PC-9 (cell line): ENCODE results near the gene OPN4. TPM values are rescaled to one million over a fixed set of nuclear protein-coding genes. Genes with fewer than 3 reads are reported as not detected.

Experiments used
- BruUV-seq: library from RNA; stranded (reverse); fragments of 400-500 nt; replicated peaks from 2 replicates; lab custom pipeline; 2021; lab: Mats Ljungman, UMichigan
- CTCF ChIA-PET: fragments of 300-600 bp; sonication (Branson Sonifier 250); formaldehyde crosslinking; loops from one replicate; lab custom pipeline; 2022; ENCODE audit warnings: antibody characterized with exemption; lab: Charles Lee
- POLR2A ChIA-PET: fragments of 300-600 bp; sonication (Branson Sonifier 250); formaldehyde crosslinking; loops from one replicate; lab custom pipeline; 2022; ENCODE audit warnings: antibody characterized with exemption; ENCODE audit not compliant: unreplicated experiment; lab: Charles Lee
- DNase-seq, 2 experiments: peaks; one replicate each; pipeline versions ENCODE4 v3.0.0 to v3.0.0-alpha.2; 2015 to 2022; ENCODE audit warnings: mixed read lengths in 1 of 2
- H2AFZ ChIP-seq: fragments of 200-600 bp; sonication (generic); 2 replicates; pipeline ENCODE4 v1.8.1; 2017; ENCODE audit warnings: antibody characterized with exemption
- H3F3A ChIP-seq: fragments of 200-600 bp; sonication (generic); 2 replicates; pipeline ENCODE4 v1.8.1; 2017; ENCODE audit warnings: antibody characterized with exemption, mild to moderate bottlenecking, low read depth; ENCODE audit not compliant: insufficient read depth
- H3K27ac ChIP-seq: fragments of 200-600 bp; sonication (generic); 2 replicates; pipeline ENCODE4 v1.6.1; 2016; ENCODE audit warnings: mixed run types
- H3K27me3 ChIP-seq: fragments of 200-600 bp; sonication (generic); 2 replicates; pipeline ENCODE4 v1.6.1; 2016; ENCODE audit warnings: low read depth, mixed run types; ENCODE audit not compliant: insufficient read depth
- H3K36me3 ChIP-seq: fragments of 200-600 bp; sonication (generic); 2 replicates; pipeline ENCODE4 v1.6.1; 2016; ENCODE audit warnings: low read depth, mixed run types
- H3K4me1 ChIP-seq: fragments of 200-600 bp; sonication (generic); replicated peaks from 2 replicates; pipeline ENCODE4 v1.6.1; 2016; ENCODE audit warnings: mixed run types; ENCODE audit not compliant: insufficient read depth
- H3K4me2 ChIP-seq: fragments of 200-600 bp; sonication (generic); 2 replicates; pipeline ENCODE4 v1.6.1; 2017; ENCODE audit warnings: mixed run types
- H3K4me3 ChIP-seq: fragments of 200-600 bp; sonication (generic); 2 replicates; pipeline ENCODE4 v1.6.1; 2016; ENCODE audit warnings: mixed run types
- H3K79me2 ChIP-seq: fragments of 200-600 bp; sonication (generic); 2 replicates; pipeline ENCODE4 v1.6.1; 2017; ENCODE audit warnings: low read depth, mixed run types
- H3K9me2 ChIP-seq: fragments of 200-600 bp; sonication (generic); 2 replicates; pipeline ENCODE4 v1.8.1; 2017; ENCODE audit warnings: mild to moderate bottlenecking; ENCODE audit not compliant: insufficient read depth
- H3K9me3 ChIP-seq: fragments of 200-600 bp; sonication (generic); 2 replicates; pipeline ENCODE4 v1.8.1; 2016; ENCODE audit warnings: low read depth; ENCODE audit not compliant: insufficient read depth
- H4K20me1 ChIP-seq: fragments of 200-600 bp; sonication (generic); 2 replicates; pipeline ENCODE4 v1.8.1; 2017; ENCODE audit not compliant: insufficient read depth
- EZH2 ChIP-seq: fragments of 200-600 bp; sonication (generic); IDR thresholded peaks from 2 replicates; pipeline ENCODE4 v1.8.0; 2017; ENCODE audit warnings: antibody characterized with exemption, low read depth
- intact Hi-C: fragments of 100-400 bp; cut with micrococcal nuclease; formaldehyde crosslinking; loops from one replicate; pipeline ENCODE4 v1.10.0; 2022; ENCODE audit not compliant: unreplicated experiment
- total RNA-seq: library from RNA; stranded (reverse); gene quantifications from 2 replicates; pipeline ENCODE4 v1.2.3, GENCODE V29; 2021
- TF ChIP-seq, protein P1 (sequence below): fragments of 200-600 bp; sonication (generic); conservative IDR thresholded peaks from 2 replicates; pipeline ENCODE4 v1.6.1; 2017; ENCODE audit warnings: mixed run types, antibody characterized with exemption, mild to moderate bottlenecking, moderate library complexity

OPN4 gene
- total RNA-seq, 1 experiment from 2014 or later = 0.15 TPM

DNA sequence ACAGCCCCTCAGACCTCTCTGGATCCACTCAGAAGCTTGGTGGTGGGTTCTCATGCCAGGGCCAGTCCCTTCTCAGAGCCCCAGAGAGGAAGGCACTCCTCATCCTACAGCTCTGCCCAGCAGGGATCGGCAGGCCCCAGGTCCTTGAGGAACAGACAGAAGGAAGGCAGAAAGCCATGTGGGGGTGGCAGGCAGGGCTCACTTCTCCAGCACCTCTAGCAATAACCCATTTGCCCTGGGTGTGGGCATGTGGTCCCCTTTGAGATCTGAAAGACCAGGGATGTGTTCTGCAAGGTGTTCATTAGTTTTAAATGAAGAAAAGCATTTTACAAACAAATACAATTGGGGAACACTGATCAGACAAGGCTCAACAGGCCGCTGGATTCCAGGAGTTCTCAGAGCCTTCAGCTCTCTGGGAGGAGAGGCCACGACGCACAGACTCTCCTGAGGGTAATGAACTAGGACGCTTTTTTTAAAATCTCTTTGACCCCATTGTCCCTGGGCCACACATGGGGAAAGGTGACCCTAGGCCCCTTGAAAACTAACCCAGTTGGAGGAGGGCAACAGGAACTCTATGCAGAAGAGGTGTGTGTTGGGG, 54.5 kb downstream of the OPN4 start:
- intact Hi-C loops = no loop called here
- H3K27me3 ChIP-seq = no peaks in the 10 kb centered on the region
- TF ChIP-seq, protein P1, sequence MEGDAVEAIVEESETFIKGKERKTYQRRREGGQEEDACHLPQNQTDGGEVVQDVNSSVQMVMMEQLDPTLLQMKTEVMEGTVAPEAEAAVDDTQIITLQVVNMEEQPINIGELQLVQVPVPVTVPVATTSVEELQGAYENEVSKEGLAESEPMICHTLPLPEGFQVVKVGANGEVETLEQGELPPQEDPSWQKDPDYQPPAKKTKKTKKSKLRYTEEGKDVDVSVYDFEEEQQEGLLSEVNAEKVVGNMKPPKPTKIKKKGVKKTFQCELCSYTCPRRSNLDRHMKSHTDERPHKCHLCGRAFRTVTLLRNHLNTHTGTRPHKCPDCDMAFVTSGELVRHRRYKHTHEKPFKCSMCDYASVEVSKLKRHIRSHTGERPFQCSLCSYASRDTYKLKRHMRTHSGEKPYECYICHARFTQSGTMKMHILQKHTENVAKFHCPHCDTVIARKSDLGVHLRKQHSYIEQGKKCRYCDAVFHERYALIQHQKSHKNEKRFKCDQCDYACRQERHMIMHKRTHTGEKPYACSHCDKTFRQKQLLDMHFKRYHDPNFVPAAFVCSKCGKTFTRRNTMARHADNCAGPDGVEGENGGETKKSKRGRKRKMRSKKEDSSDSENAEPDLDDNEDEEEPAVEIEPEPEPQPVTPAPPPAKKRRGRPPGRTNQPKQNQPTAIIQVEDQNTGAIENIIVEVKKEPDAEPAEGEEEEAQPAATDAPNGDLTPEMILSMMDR = no peak
- TF ChIP-seq EZH2 = no peak
- BruUV-seq = TSS peak; percentile 11
- no peaks in the 10 kb centered on the region for H3K9me2 ChIP-seq
- no peak for DNase-seq
- H3F3A ChIP-seq = no peaks in the 10 kb centered on the region
- H3K4me1 ChIP-seq = no peaks in the 10 kb centered on the region
- no peak overlapping the region for H2AFZ ChIP-seq
- H3K4me2 ChIP-seq = no peak overlapping the region
- H3K4me3 ChIP-seq = no peak overlapping the region
- no peak overlapping the region for H3K27ac ChIP-seq
- POLR2A ChIA-PET = no interaction called here
- H4K20me1 ChIP-seq = no peaks in the 10 kb centered on the region
- CTCF ChIA-PET = no interaction called here
- H3K36me3 ChIP-seq = no peaks in the 10 kb centered on the region
- no peaks in the 10 kb centered on the region for H3K9me3 ChIP-seq
- H3K79me2 ChIP-seq = no peaks in the 10 kb centered on the region

DNA sequence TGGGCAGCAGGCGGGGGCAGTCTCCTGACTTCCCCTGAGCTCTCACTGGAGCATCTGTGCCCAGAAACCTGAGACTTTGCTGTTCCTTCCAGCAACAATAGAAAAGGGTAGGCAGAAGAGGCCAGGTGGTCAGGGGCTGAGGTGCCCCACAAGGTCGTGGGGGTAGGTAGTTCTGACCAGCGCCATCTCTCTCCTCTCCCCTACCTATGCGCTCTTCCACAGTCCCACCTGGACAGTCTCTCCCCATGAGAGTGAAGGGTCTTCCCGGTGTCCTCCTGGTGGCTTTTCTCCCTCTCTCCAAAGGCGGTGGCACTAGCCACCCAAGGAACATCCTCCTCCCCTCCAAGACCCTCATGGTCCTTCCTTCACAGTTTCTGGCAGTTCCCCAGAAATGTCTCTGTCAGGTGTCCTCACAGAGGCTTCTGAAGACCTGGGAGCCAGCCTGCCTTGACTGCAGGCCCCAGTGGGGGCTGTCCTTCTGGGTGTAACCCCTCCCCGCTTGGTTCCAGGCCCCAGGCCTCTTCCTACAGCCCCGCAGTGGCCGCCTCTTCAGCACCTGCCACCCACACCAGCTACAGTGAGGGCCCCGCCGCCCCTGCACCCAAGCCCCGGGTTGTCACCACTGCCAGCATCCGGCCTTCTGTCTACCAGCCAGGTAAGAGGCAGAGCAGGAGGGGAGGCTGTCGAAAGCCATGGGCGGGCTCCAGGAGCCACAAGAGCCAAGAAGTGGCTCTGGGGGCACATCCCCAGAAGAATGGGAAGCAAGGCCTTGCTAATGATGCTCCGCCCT, 55.2 kb downstream of the OPN4 start:
- H3F3A ChIP-seq = no peaks in the 10 kb centered on the region
- no peak overlapping the region for H3K27ac ChIP-seq
- no peaks in the 10 kb centered on the region for H3K36me3 ChIP-seq
- no peaks in the 10 kb centered on the region for H4K20me1 ChIP-seq
- no peak overlapping the region for H3K4me2 ChIP-seq
- H3K79me2 ChIP-seq = no peaks in the 10 kb centered on the region
- no peaks in the 10 kb centered on the region for H3K27me3 ChIP-seq
- ChIA-PET POLR2A (no interaction called here), CTCF (no interaction called here)
- TF ChIP-seq EZH2 = no peak
- TF ChIP-seq, protein P1 = no peak
- no peak for DNase-seq
- H3K9me3 ChIP-seq = no peaks in the 10 kb centered on the region
- H3K4me1 ChIP-seq = no peaks in the 10 kb centered on the region
- H3K4me3 ChIP-seq = no peak overlapping the region
- no peaks in the 10 kb centered on the region for H3K9me2 ChIP-seq
- H2AFZ ChIP-seq = no peak overlapping the region
- no TSS peak for BruUV-seq
- intact Hi-C loops = loop anchor here (5.0 to 10.0 kb wide), 3 partner anchors 48 to 253 kb away; partner anchors contain the start of gene BMPR1A

DNA sequence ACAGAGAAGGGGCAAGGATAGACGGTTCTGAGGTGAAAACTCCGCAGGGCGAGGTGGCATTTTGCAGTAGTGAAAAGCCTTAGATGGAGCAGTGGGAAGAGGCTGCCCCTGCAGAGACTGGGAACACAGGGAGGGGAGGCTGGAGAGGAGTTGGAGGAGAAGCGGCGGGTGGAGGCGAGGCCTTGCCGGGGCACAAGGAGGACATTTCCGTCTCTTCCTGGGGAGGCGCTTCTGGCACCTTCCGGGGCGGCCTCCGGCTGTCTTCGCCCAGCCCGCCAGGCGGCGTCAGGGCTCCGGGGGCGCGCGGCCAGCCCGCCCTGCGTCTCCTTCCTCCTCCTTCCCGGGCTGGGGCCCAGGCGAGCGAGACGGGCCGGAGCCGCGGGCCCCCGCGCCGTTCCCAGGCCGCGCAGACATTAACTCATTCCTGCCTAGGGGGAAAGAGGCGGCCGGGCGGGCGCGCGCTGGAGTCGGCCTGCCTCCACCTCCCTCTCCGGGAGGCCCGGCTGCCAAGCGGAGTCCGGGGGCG, 56.7 kb downstream of the OPN4 start:
- BruUV-seq = no TSS peak
- Histone ChIP-seq H4K20me1 (no peaks in the 10 kb centered on the region), H3K27ac (peak overlapping the region; percentile 34; the same call in 1 of the 2 replicates), H2AFZ (peak overlapping the region; percentile 86), H3F3A (no peaks in the 10 kb centered on the region), H3K4me2 (peak overlapping the region; percentile 66), H3K36me3 (no peaks in the 10 kb centered on the region), H3K9me2 (no peaks in the 10 kb centered on the region), H3K4me1 (no peaks in the 10 kb centered on the region), H3K9me3 (no peaks in the 10 kb centered on the region), H3K4me3 (peak overlapping the region; percentile 78; the same call in 1 of the 2 replicates), H3K79me2 (no peaks in the 10 kb centered on the region), H3K27me3 (no peaks in the 10 kb centered on the region)
- ChIA-PET CTCF (no interaction called here), POLR2A (no interaction called here)
- intact Hi-C loops = loop anchor here (5.0 to 10.0 kb wide), 3 partner anchors 46 to 251 kb away; partner anchors contain the start of gene BMPR1A
- DNase-seq = peak; percentile 56 to 85
- TF ChIP-seq, protein P1 = peak; percentile 70
- TF ChIP-seq EZH2 = no peak
